HL-60 (cell line): ENCODE data around the gene ZCCHC9.

Source experiments
- CTCF ChIP-seq: IDR thresholded peaks from one replicate; pipeline ENCODE4 v1.5.1; 2011; ENCODE audit warnings: low read length, control low read depth, inconsistent platforms; ENCODE audit not compliant: insufficient read depth
- GABPA ChIP-seq: IDR thresholded peaks from 2 replicates; pipeline ENCODE4 v1.6.1; 2012; ENCODE audit warnings: low read depth

GRCh38 chr5:81308836-81309235 is 7.4 kb downstream of the ZCCHC9 start:
- TF ChIP-seq CTCF, result no peak
- TF ChIP-seq GABPA, result no peak
